CD4-positive, alpha-beta T cell treated with Interleukin-15 for 1 hour (primary cell): ENCODE results near the gene GOLGA8H.
"Not testable (repeated sequence)": the region's sequence is repeated elsewhere in the genome, so short reads cannot be mapped to it uniquely, and the experiment has no call there.

ENCODE experiments used
- DNase-seq: peaks from one replicate; pipeline ENCODE4 v3.0.0-alpha.2; 2020

The GOLGA8H gene

GRCh38 chr15:30603796-30604195, at the start of gene GOLGA8H:
TSS of gene GOLGA8H (plus strand) at chr15:30604028. CDS start at chr15:30604126, 98 bp downstream.
- not testable (repeated sequence) for DNase-seq

- DNase-seq: not testable (repeated sequence)
These were observed 36.9 kb upstream of the GOLGA8H start for GRCh38 chr15:30566949-30567348.

GRCh38 chr15:30573012-30573491, 30.8 kb upstream of the GOLGA8H start:
- not testable (repeated sequence) for DNase-seq

- not testable (repeated sequence) for DNase-seq
These were observed 24.3 kb upstream of the GOLGA8H start for GRCh38 chr15:30579394-30579970.

- not testable (repeated sequence) for DNase-seq
These were observed 23.1 kb upstream of the GOLGA8H start for GRCh38 chr15:30580716-30581115.

GRCh38 chr15:30598953-30599352, 4.9 kb upstream of the GOLGA8H start:
- not testable (repeated sequence) for DNase-seq

- DNase-seq: not testable (repeated sequence)
These were observed 8.4 kb downstream of the GOLGA8H start for GRCh38 chr15:30612271-30612670.

GRCh38 chr15:30621342-30621741, 17.5 kb downstream of the GOLGA8H start:
- DNase-seq: not testable (repeated sequence)

- DNase-seq: peak; percentile 93
These were observed 21.8 kb downstream of the GOLGA8H start, which contains the start of gene ARHGAP11B for GRCh38 chr15:30625436-30626193. TSS of gene ARHGAP11B (plus strand) at chr15:30626128.

GRCh38 chr15:30626194-30626565, 22.4 kb downstream of the GOLGA8H start:
- not testable (repeated sequence) for DNase-seq

GRCh38 chr15:30626632-30627031, 22.8 kb downstream of the GOLGA8H start:
- not testable (repeated sequence) for DNase-seq

GRCh38 chr15:30650012-30650929, 46.4 kb downstream of the GOLGA8H start:
- DNase-seq: no peak

- DNase-seq: not testable (repeated sequence)
These were observed 57.3 kb downstream of the GOLGA8H start for GRCh38 chr15:30661154-30661553.
